Neural crest cell (in vitro differentiated cells): Measurements from ENCODE around the gene ITM2C. TPM values are rescaled to one million over a fixed set of nuclear protein-coding genes. Genes with fewer than 3 reads are reported as not detected.

ENCODE experiments used
- DNase-seq: peaks from one replicate; pipeline ENCODE4 v3.0.0; 2021; ENCODE audit warnings: low read depth, mixed read lengths, low spot score
- H3K27ac Mint-ChIP-seq: one replicate; pipeline ENCODE4 v1.8.0; 2021; ENCODE audit warnings: mild to moderate bottlenecking, mixed read lengths; ENCODE audit not compliant: unreplicated experiment
- H3K27me3 Mint-ChIP-seq: 2 replicates; pipeline ENCODE4 v1.8.0; 2021; ENCODE audit warnings: low read depth, mild to moderate bottlenecking, mixed read lengths
- H3K36me3 Mint-ChIP-seq: 2 replicates; pipeline ENCODE4 v1.8.0; 2021; ENCODE audit warnings: low read depth, mild to moderate bottlenecking, mixed read lengths
- H3K4me1 Mint-ChIP-seq: 2 replicates; pipeline ENCODE4 v1.8.0; 2021; ENCODE audit warnings: mixed read lengths
- H3K4me3 Mint-ChIP-seq: one replicate; pipeline ENCODE4 v1.8.0; 2021; ENCODE audit warnings: mild to moderate bottlenecking, mixed read lengths
- H3K9me3 Mint-ChIP-seq: 2 replicates; pipeline ENCODE4 v1.8.0; 2021; ENCODE audit warnings: mixed read lengths
- total RNA-seq: library from RNA; stranded (reverse); gene quantifications from 2 replicates; pipeline ENCODE4 v1.2.1, GENCODE V29; 2021
- TF ChIP-seq, protein P1 (sequence below): fragments of 200-600 bp; sonication (generic); conservative IDR thresholded peaks from 2 replicates; pipeline ENCODE4 v1.5.0; 2021; ENCODE audit warnings: antibody characterized with exemption, mild to moderate bottlenecking

Gene ITM2C
- total RNA-seq, 1 donor from 2014 or later, result 106 TPM

DNA sequence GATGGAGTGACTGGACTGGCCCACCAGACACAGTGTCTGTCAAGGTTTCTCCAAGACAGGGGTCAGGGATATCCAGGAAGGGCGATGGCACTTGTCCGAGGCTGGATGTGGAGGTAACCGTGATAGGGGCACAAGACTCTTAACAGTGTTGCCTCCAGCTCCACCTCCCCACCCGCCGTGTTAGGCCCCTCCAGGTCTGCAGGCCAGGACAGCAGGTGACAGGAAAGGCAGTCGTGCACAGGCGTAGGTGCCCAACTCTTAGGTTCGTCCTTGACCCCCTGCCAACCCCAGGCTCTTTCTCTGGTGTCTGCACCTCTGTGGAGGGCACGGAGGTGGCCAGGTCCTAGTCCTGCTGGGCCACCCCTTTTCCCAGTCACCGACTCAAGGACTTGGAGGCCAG, 10.1 kb downstream of the ITM2C start:
- Mint-ChIP-seq H3K9me3 (no peaks in the 10 kb centered on the region), H3K27me3 (no peaks in the 10 kb centered on the region), H3K36me3 (no peaks in the 10 kb centered on the region), H3K4me3 (no peak overlapping the region), H3K27ac (no peak overlapping the region), H3K4me1 (peaks cover 22% of the 10 kb centered on the region)
- DNase-seq, result no peak
- TF ChIP-seq, protein P1, sequence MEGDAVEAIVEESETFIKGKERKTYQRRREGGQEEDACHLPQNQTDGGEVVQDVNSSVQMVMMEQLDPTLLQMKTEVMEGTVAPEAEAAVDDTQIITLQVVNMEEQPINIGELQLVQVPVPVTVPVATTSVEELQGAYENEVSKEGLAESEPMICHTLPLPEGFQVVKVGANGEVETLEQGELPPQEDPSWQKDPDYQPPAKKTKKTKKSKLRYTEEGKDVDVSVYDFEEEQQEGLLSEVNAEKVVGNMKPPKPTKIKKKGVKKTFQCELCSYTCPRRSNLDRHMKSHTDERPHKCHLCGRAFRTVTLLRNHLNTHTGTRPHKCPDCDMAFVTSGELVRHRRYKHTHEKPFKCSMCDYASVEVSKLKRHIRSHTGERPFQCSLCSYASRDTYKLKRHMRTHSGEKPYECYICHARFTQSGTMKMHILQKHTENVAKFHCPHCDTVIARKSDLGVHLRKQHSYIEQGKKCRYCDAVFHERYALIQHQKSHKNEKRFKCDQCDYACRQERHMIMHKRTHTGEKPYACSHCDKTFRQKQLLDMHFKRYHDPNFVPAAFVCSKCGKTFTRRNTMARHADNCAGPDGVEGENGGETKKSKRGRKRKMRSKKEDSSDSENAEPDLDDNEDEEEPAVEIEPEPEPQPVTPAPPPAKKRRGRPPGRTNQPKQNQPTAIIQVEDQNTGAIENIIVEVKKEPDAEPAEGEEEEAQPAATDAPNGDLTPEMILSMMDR, result no peak

DNA sequence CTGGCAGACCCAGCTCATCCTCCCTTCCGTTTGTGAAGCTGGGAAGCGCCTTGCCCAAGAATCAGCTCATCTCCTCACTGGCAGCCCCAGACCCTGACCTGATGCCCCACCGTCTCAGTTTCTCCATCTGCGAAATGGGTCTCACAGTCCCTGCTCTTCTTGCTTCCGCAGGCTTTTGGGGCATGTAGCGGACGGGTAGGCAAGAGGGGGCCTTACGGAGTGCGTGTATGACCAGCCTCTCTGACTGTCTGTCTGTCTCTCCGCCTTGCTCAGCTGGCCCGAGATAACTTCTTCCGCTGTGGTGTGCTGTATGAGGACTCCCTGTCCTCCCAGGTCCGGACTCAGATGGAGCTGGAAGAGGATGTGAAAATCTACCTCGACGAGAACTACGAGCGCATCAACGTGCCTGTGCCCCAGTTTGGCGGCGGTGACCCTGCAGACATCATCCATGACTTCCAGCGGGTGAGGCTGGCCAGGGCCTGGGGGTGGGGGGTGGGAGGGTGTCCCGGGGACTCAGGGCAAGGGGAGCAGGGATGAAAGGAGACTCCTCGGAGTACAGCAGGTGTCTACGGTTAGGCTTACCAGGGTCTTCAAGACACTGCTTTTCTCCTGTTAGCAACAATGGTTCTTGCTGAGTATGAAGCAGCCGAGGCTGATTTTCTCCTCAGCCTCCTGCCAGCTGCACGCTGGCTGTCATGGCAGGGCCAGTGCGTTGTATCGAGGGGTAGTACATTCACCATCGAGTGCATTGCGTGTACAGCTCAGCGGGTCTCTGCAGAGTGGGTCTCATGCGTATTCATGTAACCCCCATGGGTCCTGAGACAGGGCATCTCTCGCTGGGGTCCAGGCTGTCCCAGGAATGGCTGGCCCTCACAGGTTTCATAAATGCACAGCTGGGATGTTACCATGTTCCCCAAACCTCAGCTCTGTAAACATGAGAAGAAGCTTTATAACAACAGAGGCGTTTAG, 10.9 kb downstream of the ITM2C start:
- H3K9me3 Mint-ChIP-seq, result no peaks in the 10 kb centered on the region
- H3K4me1 Mint-ChIP-seq, result peaks cover 15% of the 10 kb centered on the region
- DNase-seq, result no peak
- H3K4me3 Mint-ChIP-seq, result no peak overlapping the region
- H3K36me3 Mint-ChIP-seq, result peaks cover 3% of the 10 kb centered on the region
- no peaks in the 10 kb centered on the region for H3K27me3 Mint-ChIP-seq
- TF ChIP-seq, protein P1, result no peak
- H3K27ac Mint-ChIP-seq, result no peak overlapping the region

DNA sequence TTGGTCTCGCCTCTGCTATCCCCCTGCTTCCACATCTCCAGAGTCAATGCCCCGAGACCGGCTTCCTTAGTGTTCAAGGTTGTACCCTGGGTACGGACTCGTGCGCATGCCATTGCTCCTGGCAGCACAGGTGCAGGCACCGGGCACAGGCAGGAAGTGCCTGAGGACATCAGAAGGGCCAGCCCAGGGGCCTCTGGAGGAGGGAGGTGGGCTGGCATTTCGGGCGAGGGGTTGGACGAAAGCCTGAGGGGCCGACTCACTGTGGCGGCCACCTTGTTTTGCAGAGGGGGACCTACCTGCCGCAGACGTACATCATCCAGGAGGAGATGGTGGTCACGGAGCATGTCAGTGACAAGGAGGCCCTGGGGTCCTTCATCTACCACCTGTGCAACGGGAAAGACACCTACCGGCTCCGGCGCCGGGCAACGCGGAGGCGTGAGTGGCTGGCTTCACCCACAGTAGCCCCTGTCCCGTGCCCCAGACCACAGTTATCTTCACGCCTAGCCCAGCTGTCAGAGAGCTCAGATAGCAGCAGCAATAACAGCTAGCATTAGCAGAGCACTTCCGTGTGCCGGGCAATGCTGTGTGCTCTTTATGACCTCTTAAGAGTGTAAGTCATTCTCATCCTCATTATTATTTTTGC, 12.5 kb downstream of the ITM2C start:
- Mint-ChIP-seq H3K27ac (no peak overlapping the region), H3K4me3 (no peak overlapping the region), H3K9me3 (no peaks in the 10 kb centered on the region), H3K27me3 (no peaks in the 10 kb centered on the region), H3K36me3 (peaks cover 10% of the 10 kb centered on the region), H3K4me1 (peaks cover 7% of the 10 kb centered on the region)
- TF ChIP-seq, protein P1, result no peak
- no peak for DNase-seq

DNA sequence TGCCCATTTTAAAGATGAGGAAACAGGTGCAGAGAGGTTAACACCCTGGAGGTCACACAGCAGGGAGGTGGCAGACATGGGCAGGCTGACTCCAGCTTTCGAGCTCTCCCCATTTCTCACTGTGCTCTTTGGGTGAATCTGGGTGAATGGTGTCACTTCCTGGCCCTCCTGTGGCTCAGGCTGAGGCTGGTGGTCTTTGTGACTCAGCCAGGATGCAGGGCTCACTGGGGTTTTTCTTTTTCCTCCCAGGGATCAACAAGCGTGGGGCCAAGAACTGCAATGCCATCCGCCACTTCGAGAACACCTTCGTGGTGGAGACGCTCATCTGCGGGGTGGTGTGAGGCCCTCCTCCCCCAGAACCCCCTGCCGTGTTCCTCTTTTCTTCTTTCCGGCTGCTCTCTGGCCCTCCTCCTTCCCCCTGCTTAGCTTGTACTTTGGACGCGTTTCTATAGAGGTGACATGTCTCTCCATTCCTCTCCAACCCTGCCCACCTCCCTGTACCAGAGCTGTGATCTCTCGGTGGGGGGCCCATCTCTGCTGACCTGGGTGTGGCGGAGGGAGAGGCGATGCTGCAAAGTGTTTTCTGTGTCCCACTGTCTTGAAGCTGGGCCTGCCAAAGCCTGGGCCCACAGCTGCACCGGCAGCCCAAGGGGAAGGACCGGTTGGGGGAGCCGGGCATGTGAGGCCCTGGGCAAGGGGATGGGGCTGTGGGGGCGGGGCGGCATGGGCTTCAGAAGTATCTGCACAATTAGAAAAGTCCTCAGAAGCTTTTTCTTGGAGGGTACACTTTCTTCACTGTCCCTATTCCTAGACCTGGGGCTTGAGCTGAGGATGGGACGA, 13.2 kb downstream of the ITM2C start:
- TF ChIP-seq, protein P1, result no peak
- no peaks in the 10 kb centered on the region for H3K27me3 Mint-ChIP-seq
- no peak overlapping the region for H3K4me3 Mint-ChIP-seq
- H3K27ac Mint-ChIP-seq, result no peak overlapping the region
- peaks cover 10% of the 10 kb centered on the region for H3K36me3 Mint-ChIP-seq
- no peak for DNase-seq
- H3K9me3 Mint-ChIP-seq, result no peaks in the 10 kb centered on the region
- H3K4me1 Mint-ChIP-seq, result peaks cover 3% of the 10 kb centered on the region

DNA sequence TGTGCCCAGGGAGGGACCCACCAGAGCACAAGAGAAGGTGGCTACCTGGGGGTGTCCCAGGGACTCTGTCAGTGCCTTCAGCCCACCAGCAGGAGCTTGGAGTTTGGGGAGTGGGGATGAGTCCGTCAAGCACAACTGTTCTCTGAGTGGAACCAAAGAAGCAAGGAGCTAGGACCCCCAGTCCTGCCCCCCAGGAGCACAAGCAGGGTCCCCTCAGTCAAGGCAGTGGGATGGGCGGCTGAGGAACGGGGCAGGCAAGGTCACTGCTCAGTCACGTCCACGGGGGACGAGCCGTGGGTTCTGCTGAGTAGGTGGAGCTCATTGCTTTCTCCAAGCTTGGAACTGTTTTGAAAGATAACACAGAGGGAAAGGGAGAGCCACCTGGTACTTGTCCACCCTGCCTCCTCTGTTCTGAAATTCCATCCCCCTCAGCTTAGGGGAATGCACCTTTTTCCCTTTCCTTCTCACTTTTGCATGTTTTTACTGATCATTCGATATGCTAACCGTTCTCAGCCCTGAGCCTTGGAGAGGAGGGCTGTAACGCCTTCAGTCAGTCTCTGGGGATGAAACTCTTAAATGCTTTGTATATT, 14.0 kb downstream of the ITM2C start:
- Mint-ChIP-seq H3K4me3 (no peak overlapping the region), H3K4me1 (peaks cover 3% of the 10 kb centered on the region), H3K36me3 (peaks cover 10% of the 10 kb centered on the region), H3K27ac (no peak overlapping the region), H3K27me3 (no peaks in the 10 kb centered on the region), H3K9me3 (no peaks in the 10 kb centered on the region)
- DNase-seq, result no peak
- TF ChIP-seq, protein P1, result no peak
